T-helper 2 cell treated with Interferon-gamma antibody and Interleukin-4, amounts not matched to agents 5 μg/mL and 100 μg/mL, for 36 hours (primary cell): ENCODE data around the gene PGLYRP3.
"Not testable (repeated sequence)": the region's sequence is repeated elsewhere in the genome, so short reads cannot be mapped to it uniquely, and the experiment has no call there.

Experiments used
- DNase-seq: peaks from one replicate; pipeline ENCODE4 v3.0.0; 2021; ENCODE audit warnings: low spot score
- H3K27ac Mint-ChIP-seq: one replicate; pipeline ENCODE4 v1.8.0; 2021; ENCODE audit warnings: mild to moderate bottlenecking, mixed read lengths
- H3K27me3 Mint-ChIP-seq: one replicate; pipeline ENCODE4 v1.8.0; 2021; ENCODE audit warnings: low read depth, mixed read lengths
- H3K36me3 Mint-ChIP-seq: one replicate; pipeline ENCODE4 v1.8.0; 2021; ENCODE audit warnings: low read depth, mixed read lengths
- H3K4me1 Mint-ChIP-seq: one replicate; pipeline ENCODE4 v1.8.0; 2021; ENCODE audit warnings: low read depth, mixed read lengths
- H3K4me3 Mint-ChIP-seq: one replicate; pipeline ENCODE4 v1.8.0; 2022; ENCODE audit warnings: mild to moderate bottlenecking, moderate library complexity, mixed read lengths
- H3K9me3 Mint-ChIP-seq: one replicate; pipeline ENCODE4 v1.8.0; 2021; ENCODE audit warnings: mixed read lengths

Gene PGLYRP3

GRCh38 chr1:153314388-153314787 lies 1.6 kb upstream of the PGLYRP3 start:
- not testable (repeated sequence) for H3K36me3 Mint-ChIP-seq, H3K27me3 Mint-ChIP-seq

DNA sequence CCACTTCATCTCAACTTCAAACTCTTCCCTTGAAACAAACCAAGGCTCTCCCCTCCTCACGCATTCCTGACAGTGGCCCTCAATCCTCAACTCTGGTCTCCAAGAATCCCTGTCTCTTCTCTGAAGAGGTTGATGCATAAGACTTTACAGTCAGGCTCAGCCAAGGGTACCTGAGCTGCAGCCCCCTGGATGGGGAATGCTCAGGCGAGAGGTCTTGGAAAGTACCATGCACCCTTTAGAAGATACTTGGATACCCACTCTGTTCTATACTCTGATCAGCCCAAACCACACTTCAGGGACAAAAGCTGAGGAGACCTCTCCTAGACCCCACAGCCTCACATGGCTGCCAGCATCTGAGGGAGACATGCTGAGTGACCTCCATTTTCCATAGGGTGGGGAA lies 536 bp upstream of the PGLYRP3 start:
- no peaks in the 10 kb centered on the region for H3K27me3 Mint-ChIP-seq
- no peak for DNase-seq
- H3K9me3 Mint-ChIP-seq = no peaks in the 10 kb centered on the region
- no peak overlapping the region for H3K4me3 Mint-ChIP-seq
- no peaks in the 10 kb centered on the region for H3K36me3 Mint-ChIP-seq
- H3K4me1 Mint-ChIP-seq = no peaks in the 10 kb centered on the region
- no peak overlapping the region for H3K27ac Mint-ChIP-seq

More at GRCh38 chr1:153314388-153314787, 1.6 kb upstream of the PGLYRP3 start:
- not testable (repeated sequence) for H3K9me3 Mint-ChIP-seq, DNase-seq, H3K4me1 Mint-ChIP-seq, H3K4me3 Mint-ChIP-seq, H3K27ac Mint-ChIP-seq

GRCh38 chr1:153310526-153310925 lies 2.2 kb downstream of the PGLYRP3 start:
- Mint-ChIP-seq H3K27ac (no peak overlapping the region), H3K9me3 (no peaks in the 10 kb centered on the region), H3K36me3 (no peaks in the 10 kb centered on the region), H3K4me1 (no peaks in the 10 kb centered on the region), H3K4me3 (no peak overlapping the region), H3K27me3 (no peaks in the 10 kb centered on the region)
- DNase-seq = no peak

- H3K9me3 Mint-ChIP-seq = no peaks in the 10 kb centered on the region
- no peak overlapping the region for H3K27ac Mint-ChIP-seq
- no peak for DNase-seq
- H3K4me1 Mint-ChIP-seq = no peaks in the 10 kb centered on the region
- H3K36me3 Mint-ChIP-seq = no peaks in the 10 kb centered on the region
- no peaks in the 10 kb centered on the region for H3K27me3 Mint-ChIP-seq
- no peak overlapping the region for H3K4me3 Mint-ChIP-seq
These were observed 3.3 kb downstream of the PGLYRP3 start for GRCh38 chr1:153309441-153309840.

GRCh38 chr1:153308540-153308939 lies 4.2 kb downstream of the PGLYRP3 start:
- no peaks in the 10 kb centered on the region for H3K9me3 Mint-ChIP-seq
- DNase-seq = no peak
- no peak overlapping the region for H3K27ac Mint-ChIP-seq
- no peak overlapping the region for H3K4me3 Mint-ChIP-seq
- no peaks in the 10 kb centered on the region for H3K36me3 Mint-ChIP-seq
- H3K27me3 Mint-ChIP-seq = peaks cover 5% of the 10 kb centered on the region
- no peaks in the 10 kb centered on the region for H3K4me1 Mint-ChIP-seq

DNA sequence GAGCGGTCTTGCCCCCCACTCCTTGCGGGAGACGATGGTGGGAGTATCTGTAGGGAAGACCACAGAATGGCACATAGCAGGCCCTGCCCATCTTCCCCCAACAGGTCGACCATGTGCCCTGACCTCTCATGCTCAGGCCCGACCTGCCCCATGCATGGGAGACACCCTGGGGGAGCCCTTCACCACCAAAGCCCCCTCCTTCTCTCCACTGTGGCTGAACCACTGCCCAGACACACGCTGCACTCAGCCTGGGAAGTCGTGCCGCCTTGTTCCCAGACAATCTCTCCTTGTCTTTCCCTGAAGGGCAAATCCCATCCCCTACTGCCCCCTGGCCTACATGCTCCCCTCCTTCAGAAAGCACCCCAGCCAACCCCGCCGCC lies 5.5 kb downstream of the PGLYRP3 start:
- Mint-ChIP-seq H3K4me3 (no peak overlapping the region), H3K27ac (no peak overlapping the region), H3K9me3 (no peaks in the 10 kb centered on the region), H3K27me3 (peaks cover 5% of the 10 kb centered on the region), H3K36me3 (no peaks in the 10 kb centered on the region), H3K4me1 (no peaks in the 10 kb centered on the region)
- DNase-seq = no peak

GRCh38 chr1:153306303-153307220 lies 6.2 kb downstream of the PGLYRP3 start:
- Mint-ChIP-seq H3K4me1 (no peaks in the 10 kb centered on the region), H3K27ac (no peak overlapping the region), H3K36me3 (no peaks in the 10 kb centered on the region), H3K9me3 (no peaks in the 10 kb centered on the region), H3K27me3 (peaks cover 5% of the 10 kb centered on the region), H3K4me3 (no peak overlapping the region)
- no peak for DNase-seq

DNA sequence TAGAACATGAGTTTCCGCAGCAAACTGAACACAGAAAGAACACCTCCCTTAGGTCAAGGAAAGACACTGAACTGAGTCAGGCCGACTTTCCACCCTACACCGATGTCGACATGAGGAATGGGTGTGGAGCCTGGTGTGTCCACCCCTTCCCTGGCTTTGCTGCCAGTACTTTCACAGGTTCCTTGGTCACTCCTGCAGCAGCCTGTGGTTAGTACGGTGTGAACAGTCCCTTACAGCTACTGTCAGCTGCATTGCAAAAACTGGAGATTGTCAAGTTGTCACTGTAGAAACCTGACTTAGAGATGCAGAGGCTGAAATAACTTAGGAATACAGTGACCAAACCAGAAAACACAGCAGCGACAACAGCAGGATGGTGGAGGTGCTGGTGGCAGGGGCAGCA lies 7.1 kb downstream of the PGLYRP3 start:
- H3K27ac Mint-ChIP-seq = no peak overlapping the region
- H3K27me3 Mint-ChIP-seq = peaks cover 5% of the 10 kb centered on the region
- no peaks in the 10 kb centered on the region for H3K4me1 Mint-ChIP-seq

GRCh38 chr1:153302308-153302707 lies 10.4 kb downstream of the PGLYRP3 start:
- Mint-ChIP-seq H3K4me3 (no peak overlapping the region), H3K4me1 (no peaks in the 10 kb centered on the region), H3K27ac (no peak overlapping the region), H3K9me3 (no peaks in the 10 kb centered on the region), H3K36me3 (no peaks in the 10 kb centered on the region), H3K27me3 (peaks cover 5% of the 10 kb centered on the region)
- DNase-seq = no peak

More for the DNA sequence above, 7.1 kb downstream of the PGLYRP3 start:
- H3K4me3 Mint-ChIP-seq = no peak overlapping the region
- no peaks in the 10 kb centered on the region for H3K36me3 Mint-ChIP-seq
- H3K9me3 Mint-ChIP-seq = no peaks in the 10 kb centered on the region
- DNase-seq = no peak

DNA sequence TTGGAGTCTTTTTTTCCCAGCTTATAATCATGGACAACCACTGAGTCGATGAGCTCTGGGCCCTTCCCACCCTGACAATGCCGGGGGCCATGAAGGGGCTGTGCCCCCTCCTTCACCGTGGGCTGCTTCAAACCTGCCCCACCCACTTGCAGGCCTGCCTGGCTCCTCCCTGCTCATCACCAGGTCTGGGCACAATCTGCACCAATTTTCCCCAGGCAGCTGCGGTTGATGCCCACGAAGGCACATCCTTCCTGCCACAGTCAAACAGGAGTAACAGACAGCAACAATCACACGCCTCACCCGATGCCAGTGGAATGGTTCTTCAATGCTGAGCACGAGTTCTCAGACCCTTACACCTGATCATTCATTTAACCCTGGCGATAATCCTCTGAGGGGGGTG lies 18.9 kb downstream of the PGLYRP3 start:
- no peak overlapping the region for H3K27ac Mint-ChIP-seq
- H3K4me1 Mint-ChIP-seq = peaks cover 10% of the 10 kb centered on the region
- H3K9me3 Mint-ChIP-seq = no peaks in the 10 kb centered on the region
- no peaks in the 10 kb centered on the region for H3K36me3 Mint-ChIP-seq
- no peak overlapping the region for H3K4me3 Mint-ChIP-seq
- no peak for DNase-seq
- peaks cover 8% of the 10 kb centered on the region for H3K27me3 Mint-ChIP-seq

- DNase-seq = no peak
- H3K4me1 Mint-ChIP-seq = peaks cover 10% of the 10 kb centered on the region
- H3K4me3 Mint-ChIP-seq = no peak overlapping the region
- H3K9me3 Mint-ChIP-seq = no peaks in the 10 kb centered on the region
- H3K36me3 Mint-ChIP-seq = no peaks in the 10 kb centered on the region
- H3K27ac Mint-ChIP-seq = no peak overlapping the region
- peaks cover 8% of the 10 kb centered on the region for H3K27me3 Mint-ChIP-seq
These were observed 19.3 kb downstream of the PGLYRP3 start for GRCh38 chr1:153293480-153293775.

- no peak overlapping the region for H3K4me3 Mint-ChIP-seq
These were observed 19.8 kb downstream of the PGLYRP3 start for GRCh38 chr1:153292740-153293479.

GRCh38 chr1:153292185-153292584 lies 20.6 kb downstream of the PGLYRP3 start:
- Mint-ChIP-seq H3K4me1 (peaks cover 10% of the 10 kb centered on the region), H3K27me3 (peaks cover 8% of the 10 kb centered on the region), H3K27ac (no peak overlapping the region), H3K9me3 (no peaks in the 10 kb centered on the region), H3K4me3 (no peak overlapping the region), H3K36me3 (no peaks in the 10 kb centered on the region)
- DNase-seq = no peak

More at GRCh38 chr1:153292740-153293479, 19.8 kb downstream of the PGLYRP3 start:
- Mint-ChIP-seq H3K27ac (no peak overlapping the region), H3K27me3 (peaks cover 8% of the 10 kb centered on the region), H3K36me3 (no peaks in the 10 kb centered on the region), H3K9me3 (no peaks in the 10 kb centered on the region), H3K4me1 (peaks cover 10% of the 10 kb centered on the region)
- DNase-seq = no peak

GRCh38 chr1:153291514-153291913 lies 21.2 kb downstream of the PGLYRP3 start:
- H3K36me3 Mint-ChIP-seq = no peaks in the 10 kb centered on the region
- no peak overlapping the region for H3K27ac Mint-ChIP-seq

More at GRCh38 chr1:153291514-153291913, 21.2 kb downstream of the PGLYRP3 start:
- peaks cover 10% of the 10 kb centered on the region for H3K4me1 Mint-ChIP-seq
- no peak for DNase-seq
- H3K9me3 Mint-ChIP-seq = no peaks in the 10 kb centered on the region
- H3K4me3 Mint-ChIP-seq = no peak overlapping the region
- peaks cover 8% of the 10 kb centered on the region for H3K27me3 Mint-ChIP-seq
